SH-SY5Y (cell line): ENCODE results near the gene MAN1A1.

Source experiments
- GATA2 ChIP-seq: IDR thresholded peaks from 2 replicates; pipeline ENCODE4 v1.6.1; 2011; ENCODE audit warnings: mild to moderate bottlenecking, low read depth, low read length
- GATA3 ChIP-seq: IDR thresholded peaks from 2 replicates; pipeline ENCODE4 v1.6.1; 2011; ENCODE audit warnings: low read depth, mild to moderate bottlenecking, low read length, moderate library complexity

The MAN1A1 gene

DNA sequence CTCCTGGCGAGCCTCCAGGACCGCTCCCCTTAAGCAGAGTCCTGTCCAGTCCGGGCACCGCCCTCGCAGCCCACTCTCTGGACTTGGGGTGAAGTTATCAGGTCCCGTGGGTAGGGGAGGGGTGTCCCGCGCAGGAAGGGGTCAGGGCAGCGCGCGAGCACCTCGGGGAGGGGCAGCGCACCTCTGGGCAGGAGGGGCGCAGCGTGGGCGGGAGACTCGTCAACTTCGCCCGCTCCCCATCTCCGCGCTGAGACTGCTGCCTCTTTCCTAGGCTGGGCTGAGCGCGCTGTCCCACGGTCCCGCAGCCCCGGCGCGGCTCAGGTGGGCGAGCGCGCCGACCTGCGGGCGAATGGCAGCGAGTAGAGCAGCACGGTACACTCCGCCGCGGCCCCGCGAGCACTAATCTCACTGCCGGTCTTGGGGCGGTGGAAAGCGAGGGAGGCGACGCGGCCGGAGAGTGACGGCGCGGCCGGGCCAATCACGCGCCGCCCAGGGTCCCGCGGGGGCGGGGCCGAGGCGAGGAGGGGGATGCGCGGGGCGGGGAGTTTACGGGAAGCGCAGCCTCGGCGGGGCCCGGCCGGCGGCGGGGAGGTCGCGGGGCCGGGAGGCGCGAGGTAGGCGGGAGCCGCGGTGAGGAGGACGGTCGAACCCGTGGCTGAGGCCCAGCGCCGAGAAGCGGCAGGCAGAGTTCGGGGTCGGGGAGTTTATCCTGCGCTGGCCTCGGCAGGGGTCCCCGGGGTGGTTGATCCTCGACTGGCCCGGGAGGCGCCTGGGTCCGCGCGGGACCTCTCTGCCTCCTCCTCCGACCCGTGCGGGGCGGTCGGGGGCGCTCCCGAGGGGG lies at the start of gene MAN1A1:
MAN1A1 (minus strand) TSS at position 401 of the 841 bp plus-strand sequence. CDS start 696 bp downstream, outside the sequence.
- TF ChIP-seq GATA2 (0 out of 2 replicates have a peak, but pooled peaks have one; percentile 10), GATA3 (no peak)

DNA sequence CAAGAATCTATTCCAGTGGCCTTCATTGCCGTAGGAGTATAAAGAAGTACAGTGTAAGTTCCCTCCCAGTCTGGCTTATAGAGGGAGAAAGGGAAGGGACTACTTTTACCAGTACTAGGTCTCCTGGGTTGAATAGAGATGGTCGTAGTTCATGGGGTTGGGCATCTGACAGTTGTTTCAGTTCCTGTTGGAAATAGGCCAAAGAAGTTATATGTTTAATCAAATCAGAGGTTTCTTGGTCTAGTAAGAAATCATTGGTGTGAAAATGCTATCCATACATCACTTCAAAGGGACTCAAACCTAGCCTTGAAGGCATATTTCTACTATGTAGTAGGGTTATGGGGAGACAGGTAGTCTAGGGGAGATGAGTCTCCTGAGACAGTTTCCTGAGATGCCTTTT lies 45.6 kb upstream of the MAN1A1 start:
- no peak for TF ChIP-seq GATA3
- TF ChIP-seq GATA2, result no peak

DNA sequence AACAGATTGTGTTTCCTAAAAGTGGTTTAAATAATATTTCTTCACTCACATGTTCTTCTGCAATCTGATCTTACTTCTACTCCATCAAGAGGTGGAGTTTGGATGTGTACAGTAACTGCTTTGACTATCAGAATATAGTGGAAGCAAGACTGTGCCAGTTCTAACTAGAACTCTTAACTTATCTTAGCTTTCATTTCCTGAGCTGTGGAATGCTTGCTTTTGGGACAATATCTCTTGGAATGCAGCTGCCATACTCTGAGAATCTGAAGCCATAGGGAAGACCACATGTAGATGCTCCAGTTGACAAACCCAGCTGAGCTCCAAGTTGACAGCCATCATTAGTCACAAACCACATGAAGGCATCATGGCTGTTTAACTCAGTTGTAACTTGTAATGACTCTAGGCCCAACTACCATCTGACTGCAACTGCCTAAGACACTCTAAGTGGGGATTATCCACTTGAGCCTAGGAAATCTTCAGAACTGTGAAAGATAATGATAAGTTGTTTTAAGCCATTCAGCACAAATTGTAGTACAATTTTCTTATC lies 40.8 kb upstream of the MAN1A1 start:
- no peak for TF ChIP-seq GATA2
- TF ChIP-seq GATA3, result no peak

DNA sequence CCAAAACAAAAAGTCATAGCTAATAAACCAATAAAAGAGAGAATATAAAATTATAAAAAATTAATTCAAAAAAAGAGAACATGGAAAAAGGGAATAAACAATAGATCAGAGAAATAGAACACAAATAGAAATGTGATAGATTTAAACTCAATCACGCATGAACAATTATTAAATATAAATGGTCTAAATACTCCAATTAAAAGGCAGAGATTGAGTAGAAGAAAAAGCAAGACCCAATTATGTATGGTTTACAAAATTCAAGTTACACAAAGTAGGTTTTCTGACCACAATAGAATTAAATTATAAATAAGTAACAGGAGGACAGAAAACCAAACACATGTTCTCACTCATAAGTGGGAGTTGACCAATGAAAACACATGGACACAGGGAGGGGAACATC lies 36.4 kb upstream of the MAN1A1 start:
- TF ChIP-seq GATA2 (no peak), GATA3 (no peak)

DNA sequence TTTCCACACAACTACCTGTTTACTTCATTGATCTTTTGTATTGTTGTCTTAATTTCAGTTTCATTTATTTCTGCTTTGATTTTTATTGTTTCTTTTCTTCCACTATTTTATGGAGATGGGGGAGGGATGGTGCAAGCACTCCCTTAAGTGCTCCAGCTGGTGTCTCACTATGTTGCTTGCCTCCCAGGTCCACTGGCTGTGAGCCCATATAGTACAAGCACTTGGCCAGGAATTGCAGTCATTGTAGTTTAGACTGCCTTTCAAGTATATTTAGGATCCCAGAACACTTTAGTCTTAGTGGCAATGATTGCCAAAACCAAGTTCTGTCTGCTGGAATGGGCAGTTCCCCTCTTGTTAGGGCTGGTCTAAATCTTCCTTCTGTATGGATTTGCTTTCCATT lies 34.9 kb upstream of the MAN1A1 start:
- TF ChIP-seq GATA2 (no peak), GATA3 (no peak)

DNA sequence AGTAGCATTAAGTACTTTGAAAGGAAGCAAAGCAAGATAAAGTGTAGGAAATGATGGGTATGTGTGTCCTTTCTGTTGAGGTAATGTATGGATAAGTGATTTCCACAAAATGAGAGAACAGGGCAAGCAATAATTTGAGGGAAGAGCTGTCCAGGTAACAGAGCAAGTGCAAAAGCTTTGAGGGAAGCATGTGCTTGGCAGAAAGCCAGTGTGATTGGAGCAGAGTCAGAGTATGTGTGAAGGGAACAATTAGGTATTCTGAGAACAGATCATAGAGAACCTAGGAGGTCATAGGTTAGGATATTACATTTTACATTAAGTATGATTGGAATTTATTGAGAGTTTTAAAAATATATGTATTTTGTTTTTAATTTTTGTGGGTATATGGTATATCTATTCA lies 30.2 kb upstream of the MAN1A1 start:
- TF ChIP-seq GATA2, result no peak
- TF ChIP-seq GATA3, result no peak

DNA sequence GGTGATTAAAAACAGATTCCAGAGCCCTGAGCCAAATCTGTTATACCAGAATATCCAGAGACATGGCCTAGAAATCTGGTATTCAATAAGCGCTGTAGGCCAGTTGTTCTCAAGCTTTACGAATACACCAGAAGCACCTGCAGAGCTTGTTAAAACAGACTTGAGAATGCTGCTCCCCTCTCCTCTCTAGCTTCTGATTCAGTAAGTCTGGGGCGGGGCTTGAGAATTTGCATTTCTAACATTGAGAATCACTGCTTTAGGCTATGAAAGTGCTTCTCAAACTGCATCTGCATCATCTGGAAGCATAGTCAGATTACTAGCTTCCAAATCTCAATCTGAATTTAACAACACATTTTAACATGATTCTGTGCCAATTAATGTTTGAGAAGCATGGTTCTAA lies 20.5 kb upstream of the MAN1A1 start:
- no peak for TF ChIP-seq GATA2
- TF ChIP-seq GATA3, result no peak

DNA sequence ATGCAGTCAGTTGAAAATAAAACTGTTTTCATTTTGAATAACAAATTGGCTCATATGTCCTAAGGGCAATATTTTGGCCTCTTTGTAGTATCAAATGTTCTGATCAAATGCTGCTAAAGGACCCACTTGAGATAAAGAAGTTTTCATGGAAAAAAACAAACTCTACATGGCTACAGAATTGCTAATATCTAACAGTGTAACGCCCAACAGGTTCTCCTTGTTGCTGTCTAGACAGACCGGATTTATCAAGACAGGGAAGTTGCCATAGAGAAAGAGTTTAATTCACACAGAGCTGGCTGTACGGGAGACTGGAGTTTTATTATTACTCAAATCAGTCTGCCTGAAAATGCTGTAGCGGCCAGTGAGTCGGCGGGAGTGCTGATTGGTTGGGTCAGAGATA lies 19.4 kb upstream of the MAN1A1 start:
- TF ChIP-seq GATA3 (no peak), GATA2 (no peak)

DNA sequence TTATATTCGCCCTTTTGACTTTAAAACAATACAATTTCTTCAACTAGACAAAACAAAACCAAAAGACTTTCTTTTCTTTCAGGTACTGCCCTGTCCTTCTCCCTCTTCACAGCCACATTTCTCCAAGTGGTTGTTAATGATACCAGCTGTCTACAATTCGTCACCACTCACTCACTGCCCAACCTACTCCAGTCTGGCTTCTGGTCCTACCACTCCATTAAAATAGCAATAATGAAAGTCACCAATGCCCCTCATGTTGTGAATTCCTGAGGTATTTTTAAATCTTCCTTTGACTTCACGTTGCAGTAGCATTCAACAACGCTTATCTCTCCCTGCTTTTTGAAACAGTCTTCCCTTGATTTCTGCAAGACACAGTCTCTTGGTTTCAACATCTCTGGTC lies 11.6 kb upstream of the MAN1A1 start:
- TF ChIP-seq GATA3 (no peak), GATA2 (no peak)

DNA sequence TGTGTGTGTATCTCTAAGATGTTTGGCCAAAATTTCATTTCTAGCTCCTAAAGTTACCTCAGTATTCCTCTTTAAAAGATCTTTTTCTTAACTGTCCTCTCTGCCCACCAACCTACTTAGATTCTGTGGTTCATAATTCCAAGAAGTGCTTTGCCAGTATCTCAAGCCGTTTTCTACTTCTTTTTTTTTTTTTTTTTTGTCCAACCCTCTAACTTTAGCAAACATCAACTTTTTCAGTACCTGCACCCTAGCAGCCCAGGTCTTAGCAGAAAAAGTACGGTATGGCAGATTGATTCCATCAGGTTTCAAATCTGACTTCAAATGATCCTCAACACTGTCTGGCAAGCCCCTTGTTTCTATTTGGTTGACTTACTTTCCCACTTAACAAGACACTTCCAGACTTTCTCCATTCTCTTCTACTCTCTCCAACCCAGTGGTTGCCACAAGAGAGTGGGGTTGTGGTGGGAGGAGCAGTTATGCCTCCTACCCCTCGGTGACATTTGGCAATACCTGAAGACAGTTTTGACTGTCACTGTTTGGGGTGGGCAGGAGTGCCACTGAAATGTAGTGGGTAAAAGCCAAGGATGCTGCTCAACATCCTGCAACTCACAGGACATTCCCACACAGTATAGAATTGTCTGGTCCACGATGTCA lies 10.8 kb upstream of the MAN1A1 start:
- no peak for TF ChIP-seq GATA3
- TF ChIP-seq GATA2, result no peak

DNA sequence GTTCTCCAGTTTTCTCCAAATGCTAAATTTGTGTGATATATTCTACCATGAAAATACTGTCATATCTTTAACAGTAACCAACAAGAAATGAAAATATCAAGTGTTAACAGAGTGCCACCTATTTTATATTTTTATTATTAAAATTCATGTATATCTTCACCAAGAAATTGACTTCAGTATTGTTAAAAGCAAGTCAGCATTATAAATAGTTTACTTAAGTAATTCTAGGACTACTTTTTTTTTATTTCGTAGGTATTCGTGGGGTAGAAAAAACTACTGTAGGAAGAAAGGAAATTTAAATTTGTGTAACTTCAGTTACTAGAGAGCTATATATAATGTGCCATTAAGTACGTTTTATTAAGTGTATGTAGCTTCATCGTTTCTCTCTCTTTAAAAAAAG lies 6.3 kb upstream of the MAN1A1 start:
- TF ChIP-seq GATA2, result no peak
- no peak for TF ChIP-seq GATA3

DNA sequence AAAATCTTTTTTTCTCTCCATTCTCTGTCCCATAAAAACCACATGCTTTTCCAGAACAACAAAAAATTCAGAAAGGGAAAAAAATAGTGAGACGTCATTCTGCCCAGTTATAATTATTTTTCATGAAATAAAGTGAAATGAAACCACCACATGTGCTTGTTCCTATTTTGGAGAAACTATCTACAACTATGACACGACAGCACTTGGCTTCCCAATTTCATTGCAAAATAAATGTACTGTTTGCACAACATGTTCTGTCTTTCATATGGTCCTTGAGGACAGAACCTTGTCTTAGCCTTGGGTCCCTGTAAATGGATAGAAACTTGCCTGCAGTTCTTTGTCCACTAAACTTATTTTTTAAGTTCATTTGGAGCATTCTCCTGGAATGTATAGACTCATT lies 5.6 kb upstream of the MAN1A1 start:
- TF ChIP-seq GATA3 (no peak), GATA2 (no peak)

DNA sequence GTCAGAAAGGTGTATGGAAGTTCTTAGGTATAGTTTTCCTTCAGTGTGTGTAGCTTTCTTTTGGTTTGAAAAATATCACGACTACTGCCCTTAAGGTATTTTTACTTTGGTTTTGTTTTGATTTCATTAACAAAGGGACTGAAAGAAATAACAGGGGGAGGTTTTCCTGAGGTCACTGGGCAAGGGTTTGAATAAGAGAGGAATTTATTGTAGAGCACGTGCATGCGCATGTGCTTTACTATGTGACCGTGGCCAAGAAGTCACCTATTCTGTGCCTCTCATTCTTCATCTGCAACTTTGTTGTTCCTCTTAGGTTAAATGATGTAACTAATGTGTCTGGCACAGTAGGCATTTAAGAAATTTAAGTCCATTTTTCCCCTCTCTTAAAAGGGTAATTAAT lies 4.1 kb upstream of the MAN1A1 start:
- TF ChIP-seq GATA3 (no peak), GATA2 (no peak)

DNA sequence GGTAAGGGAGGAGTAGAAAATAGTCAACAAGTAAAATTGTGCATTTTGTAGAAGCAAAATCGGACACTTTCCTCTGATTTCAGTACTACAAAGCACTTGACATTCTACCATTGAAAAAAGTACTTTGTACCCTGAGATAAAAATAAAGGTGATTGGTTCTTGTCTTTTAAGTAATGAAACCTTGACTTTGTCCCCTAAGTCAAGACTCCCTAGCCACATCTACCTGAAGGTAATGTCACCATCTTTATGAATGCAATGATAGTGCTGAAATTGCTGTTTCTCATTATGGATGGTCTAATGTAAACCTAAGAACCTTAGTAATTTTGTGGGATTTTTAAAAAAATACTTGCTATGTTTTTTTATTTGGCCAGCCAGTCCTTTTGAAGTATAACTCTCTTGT lies 2.4 kb upstream of the MAN1A1 start:
- no peak for TF ChIP-seq GATA3
- TF ChIP-seq GATA2, result no peak

DNA sequence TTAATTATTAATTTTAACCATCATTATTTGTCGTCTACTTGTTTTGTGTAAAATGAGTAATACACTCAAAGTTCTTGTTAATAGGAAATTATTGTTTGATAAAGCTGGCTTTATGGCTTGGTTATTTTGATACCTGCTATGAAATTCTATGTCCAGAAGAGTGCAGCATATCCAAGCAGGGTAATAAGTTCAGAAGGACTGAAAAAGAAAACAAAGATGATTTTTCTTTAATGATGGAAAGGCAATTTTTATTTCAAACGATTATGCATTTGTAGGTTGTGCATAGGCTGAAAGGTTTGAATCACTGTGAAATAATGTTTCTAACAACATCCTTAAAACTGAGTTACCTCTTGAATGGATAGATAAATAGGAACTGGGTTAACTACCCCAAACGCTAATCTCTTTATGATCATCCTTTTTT lies 1.4 kb upstream of the MAN1A1 start:
- no peak for TF ChIP-seq GATA2
- no peak for TF ChIP-seq GATA3
